ENCODE measurements around the gene ATP6V1B1.
A peak's percentile ranks its signal among the peaks of the same experiment; 100 is the strongest.

ATP6V1B1 gene

GRCh38 chr2:70946832-70947442 lies 11.2 kb downstream of the ATP6V1B1 start:
- TF ChIP-seq REST (IDR thresholded peaks at IDR 0.05; ENCODE audit: low read depth): no peak
- no peak for TF ChIP-seq FOXM1 (IDR thresholded peaks at IDR 0.05; ENCODE audit: borderline replicate concordance, low read depth)
- TF ChIP-seq RAD21 (IDR thresholded peaks at IDR 0.05; ENCODE audit: low read depth): peak; percentile 92

GRCh38 chr2:70947556-70948184 lies 12.0 kb downstream of the ATP6V1B1 start:
- TF ChIP-seq REST (IDR thresholded peaks at IDR 0.05; ENCODE audit: low read depth): no peak
- TF ChIP-seq CEBPB (IDR thresholded peaks at IDR 0.05): no peak
- no peak for TF ChIP-seq NFIC (IDR thresholded peaks at IDR 0.05)
- no peak for TF ChIP-seq TCF12 (IDR thresholded peaks at IDR 0.05; ENCODE audit: low read depth)
- no peak for TF ChIP-seq YY1 (IDR thresholded peaks at IDR 0.05; ENCODE audit: low read depth)
- no peak for TF ChIP-seq TEAD4 (IDR thresholded peaks at IDR 0.05)
- no peak for TF ChIP-seq EGR1 (IDR thresholded peaks at IDR 0.05)
- TF ChIP-seq RAD21 (IDR thresholded peaks at IDR 0.05; ENCODE audit: low read depth): no peak
- TF ChIP-seq TAF1 (IDR thresholded peaks at IDR 0.05; ENCODE audit: low read depth): no peak
- no peak for TF ChIP-seq MAX (IDR thresholded peaks at IDR 0.05)
- no peak for TF ChIP-seq USF1 (IDR thresholded peaks at IDR 0.05)
- no peak for TF ChIP-seq EP300 (IDR thresholded peaks at IDR 0.05; ENCODE audit: borderline replicate concordance)
- TF ChIP-seq ZBTB7A (IDR thresholded peaks at IDR 0.05; ENCODE audit: low read depth): no peak
- no peak for TF ChIP-seq CREB1 (IDR thresholded peaks at IDR 0.05; ENCODE audit: low read depth)
- TF ChIP-seq FOXM1 (IDR thresholded peaks at IDR 0.05; ENCODE audit: borderline replicate concordance, low read depth): no peak

GRCh38 chr2:70948337-70949003 lies 12.8 kb downstream of the ATP6V1B1 start:
- peak; percentile 48; the same call in 1 of the 2 replicates for TF ChIP-seq MAX (IDR thresholded peaks at IDR 0.05)
- no peak for TF ChIP-seq TAF1 (IDR thresholded peaks at IDR 0.05; ENCODE audit: low read depth)
- 0 out of 2 replicates have a peak, but pooled peaks have one; percentile 56 for TF ChIP-seq ZBTB7A (IDR thresholded peaks at IDR 0.05; ENCODE audit: low read depth)
- peak; percentile 55; the same call in 1 of the 2 replicates for TF ChIP-seq RAD21 (IDR thresholded peaks at IDR 0.05; ENCODE audit: low read depth)
- TF ChIP-seq USF1 (IDR thresholded peaks at IDR 0.05): no peak
- TF ChIP-seq TEAD4 (IDR thresholded peaks at IDR 0.05): no peak
- TF ChIP-seq TCF12 (IDR thresholded peaks at IDR 0.05; ENCODE audit: low read depth): no peak
- no peak for TF ChIP-seq FOXM1 (IDR thresholded peaks at IDR 0.05; ENCODE audit: borderline replicate concordance, low read depth)
- TF ChIP-seq REST (IDR thresholded peaks at IDR 0.05; ENCODE audit: low read depth): no peak

GRCh38 chr2:70949086-70949485 lies 13.4 kb downstream of the ATP6V1B1 start:
- TF ChIP-seq ZBTB7A (IDR thresholded peaks at IDR 0.05; ENCODE audit: low read depth) (no peak), TAF1 (IDR thresholded peaks at IDR 0.05; ENCODE audit: low read depth) (no peak), RAD21 (IDR thresholded peaks at IDR 0.05; ENCODE audit: low read depth) (no peak), CEBPB (IDR thresholded peaks at IDR 0.05) (no peak), MAX (IDR thresholded peaks at IDR 0.05) (no peak), EGR1 (IDR thresholded peaks at IDR 0.05) (no peak), USF1 (IDR thresholded peaks at IDR 0.05) (no peak), TEAD4 (IDR thresholded peaks at IDR 0.05) (no peak), TCF12 (IDR thresholded peaks at IDR 0.05; ENCODE audit: low read depth) (no peak), YY1 (IDR thresholded peaks at IDR 0.05; ENCODE audit: low read depth) (no peak), CREB1 (IDR thresholded peaks at IDR 0.05; ENCODE audit: low read depth) (no peak), FOXM1 (IDR thresholded peaks at IDR 0.05; ENCODE audit: borderline replicate concordance, low read depth) (no peak), NFIC (IDR thresholded peaks at IDR 0.05) (no peak), EP300 (IDR thresholded peaks at IDR 0.05; ENCODE audit: borderline replicate concordance) (no peak), REST (IDR thresholded peaks at IDR 0.05; ENCODE audit: low read depth) (no peak)
